Activated naive CD8-positive, alpha-beta T cell treated with anti-CD3 and anti-CD28 coated beads for 36 hours (primary cell): ENCODE results near the gene C20orf202. TPM values are rescaled to one million over a fixed set of nuclear protein-coding genes. Genes with fewer than 3 reads are reported as not detected.
"Not testable (repeated sequence)": the region's sequence is repeated elsewhere in the genome, so short reads cannot be mapped to it uniquely, and the experiment has no call there.

Source experiments
- DNase-seq: peaks from one replicate; pipeline ENCODE4 v3.0.0; 2021
- H3K27ac Mint-ChIP-seq: one replicate; pipeline ENCODE4 v1.8.0; 2022; ENCODE audit warnings: mild to moderate bottlenecking, moderate library complexity, mixed read lengths
- H3K27me3 Mint-ChIP-seq: one replicate; pipeline ENCODE4 v1.8.0; 2022; ENCODE audit warnings: mild to moderate bottlenecking, mixed read lengths
- H3K36me3 Mint-ChIP-seq: one replicate; pipeline ENCODE4 v1.8.0; 2021; ENCODE audit warnings: mild to moderate bottlenecking, mixed read lengths
- H3K4me1 Mint-ChIP-seq: one replicate; pipeline ENCODE4 v1.8.0; 2021; ENCODE audit warnings: mixed read lengths
- H3K4me3 Mint-ChIP-seq: one replicate; pipeline ENCODE4 v1.8.0; 2022; ENCODE audit warnings: mild to moderate bottlenecking, moderate library complexity, mixed read lengths
- H3K9me3 Mint-ChIP-seq: one replicate; pipeline ENCODE4 v1.8.0; 2022; ENCODE audit warnings: mixed read lengths
- total RNA-seq, 2 experiments: library from RNA; stranded (reverse); gene quantifications; one replicate each; pipeline ENCODE4 v1.2.3, GENCODE V29; 2021

C20orf202 gene
- total RNA-seq, 2 experiments from 2014 or later, result not detected

DNA sequence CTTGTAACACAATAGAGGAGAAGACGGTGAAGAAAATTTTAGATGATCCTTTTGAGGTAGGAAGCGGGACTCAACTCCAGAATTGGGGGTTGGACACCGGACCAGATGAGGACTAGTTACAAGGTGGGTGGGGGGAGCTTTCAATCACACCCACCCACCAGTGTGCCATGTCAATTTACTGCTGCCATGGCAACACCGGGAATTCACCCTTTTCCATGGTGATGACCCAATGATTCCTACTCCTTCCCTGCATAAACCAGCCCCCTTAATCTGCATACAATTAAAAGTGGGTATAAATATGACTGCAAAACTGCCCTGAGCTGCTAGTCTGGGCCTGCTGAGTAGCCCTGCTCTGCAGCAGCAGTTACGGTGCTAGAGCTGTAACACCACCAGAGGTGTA is 37.3 kb downstream of the C20orf202 start:
- no peak overlapping the region for H3K4me3 Mint-ChIP-seq
- H3K27ac Mint-ChIP-seq, result no peak overlapping the region
- no peaks in the 10 kb centered on the region for H3K36me3 Mint-ChIP-seq

DNA sequence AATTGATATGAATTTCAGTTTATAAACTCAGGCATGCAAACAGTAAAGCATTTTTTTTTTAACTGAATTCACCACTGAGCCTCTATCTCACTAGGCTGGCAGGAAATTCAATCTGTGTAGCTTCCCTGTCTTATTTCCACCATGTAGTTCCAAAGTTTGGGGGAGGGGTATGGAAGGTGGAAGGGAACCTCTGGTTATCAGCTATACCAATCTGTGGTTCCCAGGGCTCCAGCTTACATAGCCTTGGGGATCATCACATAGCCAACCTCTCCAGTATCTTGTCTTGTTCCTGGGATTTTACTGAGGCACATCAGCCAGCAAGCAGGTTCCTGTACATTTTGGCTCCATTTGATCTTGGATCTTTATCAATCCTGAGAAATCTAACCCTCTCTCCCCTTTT is 38.2 kb downstream of the C20orf202 start:
- no peaks in the 10 kb centered on the region for H3K9me3 Mint-ChIP-seq
- H3K27ac Mint-ChIP-seq, result no peak overlapping the region
- no peak overlapping the region for H3K4me3 Mint-ChIP-seq
- H3K4me1 Mint-ChIP-seq, result no peaks in the 10 kb centered on the region
- H3K36me3 Mint-ChIP-seq, result no peaks in the 10 kb centered on the region
- DNase-seq, result no peak
- H3K27me3 Mint-ChIP-seq, result no peaks in the 10 kb centered on the region

More for the DNA sequence above, 37.3 kb downstream of the C20orf202 start:
- Mint-ChIP-seq H3K9me3 (no peaks in the 10 kb centered on the region), H3K4me1 (no peaks in the 10 kb centered on the region), H3K27me3 (no peaks in the 10 kb centered on the region)
- DNase-seq, result no peak

DNA sequence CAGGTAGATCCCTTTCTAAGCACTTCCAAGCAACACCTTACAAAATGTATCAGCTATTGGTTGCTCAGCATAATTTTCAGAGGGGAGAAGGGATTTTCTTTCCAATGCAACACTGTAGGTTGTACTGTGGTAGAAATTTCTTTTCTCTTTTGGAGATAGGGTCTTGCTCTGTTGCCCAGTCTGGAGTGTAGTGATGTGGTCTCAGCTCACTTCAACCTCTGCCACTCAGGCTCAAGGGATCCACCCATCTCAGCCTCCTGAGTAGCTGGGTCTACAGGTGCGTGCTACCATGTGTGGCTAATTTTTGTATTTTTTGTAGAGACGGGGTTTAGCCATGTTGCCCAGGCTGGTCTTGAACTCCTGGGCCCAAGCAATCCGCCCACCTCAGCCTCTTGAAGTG is 38.8 kb downstream of the C20orf202 start:
- H3K36me3 Mint-ChIP-seq, result no peaks in the 10 kb centered on the region

DNA sequence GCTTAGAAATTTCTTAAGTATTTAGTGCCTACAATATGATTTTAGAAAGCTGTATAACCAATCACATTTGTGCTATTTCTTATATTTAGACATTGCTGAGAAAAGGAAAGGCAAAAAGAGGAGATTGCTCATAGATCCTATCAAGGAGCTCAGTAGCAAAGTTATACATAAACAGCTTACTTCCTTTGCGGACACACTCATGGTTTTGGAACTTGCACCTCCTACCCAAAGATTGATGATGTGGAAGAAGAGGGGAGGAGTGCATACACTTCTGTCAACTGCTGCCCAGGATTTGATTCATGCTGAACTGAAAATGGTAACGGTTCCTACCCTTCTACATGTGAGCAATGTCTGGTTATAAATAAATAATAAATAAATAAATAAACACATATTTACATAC is 39.3 kb downstream of the C20orf202 start:
- H3K36me3 Mint-ChIP-seq, result no peaks in the 10 kb centered on the region

More for the DNA sequence above, 38.8 kb downstream of the C20orf202 start:
- Mint-ChIP-seq H3K27ac (no peak overlapping the region), H3K4me3 (no peak overlapping the region), H3K4me1 (no peaks in the 10 kb centered on the region), H3K9me3 (no peaks in the 10 kb centered on the region), H3K27me3 (no peaks in the 10 kb centered on the region)
- no peak for DNase-seq

DNA sequence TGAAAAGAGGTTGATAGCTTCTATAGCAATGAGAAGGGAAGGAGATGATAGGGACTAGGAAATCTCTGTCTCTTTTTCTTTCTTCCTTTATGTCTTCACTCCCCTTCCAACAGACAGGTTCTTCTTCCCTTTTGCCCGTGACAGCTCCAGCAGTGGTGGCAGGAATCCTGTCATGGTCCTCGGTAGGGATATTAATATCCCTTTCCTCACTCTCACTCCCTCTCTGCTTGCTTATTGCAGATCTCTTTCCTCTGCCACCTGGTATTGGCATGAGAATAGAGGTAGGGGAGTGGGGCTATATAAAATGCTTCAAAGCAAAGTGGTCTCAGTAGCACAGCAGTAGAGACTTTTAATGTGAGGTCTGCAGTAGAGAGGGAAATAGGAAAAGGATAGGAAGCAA is 42.3 kb downstream of the C20orf202 start:
- H3K27me3 Mint-ChIP-seq, result no peaks in the 10 kb centered on the region
- H3K9me3 Mint-ChIP-seq, result peaks cover 1% of the 10 kb centered on the region
- H3K36me3 Mint-ChIP-seq, result no peaks in the 10 kb centered on the region
- H3K27ac Mint-ChIP-seq, result no peak overlapping the region
- no peak overlapping the region for H3K4me3 Mint-ChIP-seq
- peaks cover 6% of the 10 kb centered on the region for H3K4me1 Mint-ChIP-seq
- no peak for DNase-seq

More for the DNA sequence above, 39.3 kb downstream of the C20orf202 start:
- Mint-ChIP-seq H3K9me3 (no peaks in the 10 kb centered on the region), H3K4me1 (peaks cover 1% of the 10 kb centered on the region), H3K27me3 (no peaks in the 10 kb centered on the region), H3K27ac (no peak overlapping the region), H3K4me3 (no peak overlapping the region)
- no peak for DNase-seq

DNA sequence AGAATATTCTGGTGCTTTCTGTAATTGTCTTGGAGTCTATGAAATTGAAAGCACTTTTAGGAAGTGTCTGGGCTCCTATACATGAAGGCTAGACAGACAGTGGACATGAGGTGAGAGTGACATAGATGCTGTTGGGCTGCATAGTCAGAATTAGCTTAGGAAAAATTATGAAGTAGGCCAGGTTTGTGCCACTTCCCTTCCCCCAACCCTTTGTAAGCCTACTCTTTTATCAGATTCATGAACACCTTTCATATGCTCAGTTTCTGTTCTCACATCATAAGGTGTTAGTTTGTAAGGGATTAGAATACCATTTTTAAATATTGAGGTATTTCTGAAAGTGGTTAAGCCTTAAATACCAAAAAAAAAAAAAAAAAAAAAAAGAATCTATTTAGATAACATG is 44.4 kb downstream of the C20orf202 start:
- Mint-ChIP-seq H3K27me3 (no peaks in the 10 kb centered on the region), H3K27ac (no peak overlapping the region), H3K4me3 (no peak overlapping the region), H3K9me3 (peaks cover 5% of the 10 kb centered on the region), H3K4me1 (peaks cover 11% of the 10 kb centered on the region), H3K36me3 (peaks cover 3% of the 10 kb centered on the region)
- DNase-seq, result no peak

DNA sequence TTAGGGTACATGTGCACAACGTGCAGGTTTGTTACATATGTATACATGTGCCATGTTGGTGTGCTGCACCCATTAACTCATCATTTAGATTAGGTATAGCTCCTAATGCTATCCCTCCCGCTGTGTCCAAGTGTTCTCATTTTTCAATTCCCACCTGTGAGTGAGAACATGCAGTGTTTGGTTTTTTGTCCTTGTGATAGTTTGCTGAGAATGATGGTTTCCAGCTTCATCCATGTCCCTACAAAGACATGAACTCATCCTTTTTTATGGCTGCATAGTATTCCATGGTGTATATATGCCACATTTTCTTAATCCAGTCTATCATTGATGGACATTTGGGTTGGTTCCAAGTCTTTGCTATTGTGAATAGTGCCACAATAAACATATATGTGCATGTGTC is 47.0 kb downstream of the C20orf202 start:
- DNase-seq, H3K9me3 Mint-ChIP-seq: not testable (repeated sequence)

DNA sequence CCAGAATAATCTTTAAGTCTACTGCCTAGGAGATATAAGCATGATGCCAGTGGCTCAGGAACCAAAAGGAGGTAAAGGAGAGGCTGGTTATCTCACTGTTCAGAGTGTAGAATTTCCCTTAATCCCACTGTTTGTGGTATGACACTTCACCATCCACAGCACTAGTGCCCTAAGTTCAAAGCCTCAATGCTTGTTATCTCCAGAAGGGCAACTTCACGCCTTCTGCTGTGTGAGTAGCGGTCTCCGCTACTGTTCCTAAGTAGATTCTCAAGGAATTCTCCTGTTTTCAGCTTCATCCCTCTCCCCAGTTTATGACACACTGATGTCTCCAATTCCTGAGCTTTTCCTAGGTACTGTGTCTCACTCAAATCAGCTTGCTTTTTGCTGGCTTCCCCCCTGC is 49.2 kb downstream of the C20orf202 start:
- peaks cover 14% of the 10 kb centered on the region for H3K4me1 Mint-ChIP-seq
- no peak overlapping the region for H3K27ac Mint-ChIP-seq
- no peak overlapping the region for H3K4me3 Mint-ChIP-seq
- H3K9me3 Mint-ChIP-seq, result peaks cover 5% of the 10 kb centered on the region
- H3K36me3 Mint-ChIP-seq, result peaks cover 3% of the 10 kb centered on the region
- no peak for DNase-seq
- H3K27me3 Mint-ChIP-seq, result peaks cover 3% of the 10 kb centered on the region

More for the DNA sequence above, 47.0 kb downstream of the C20orf202 start:
- not testable (repeated sequence) for H3K36me3 Mint-ChIP-seq, H3K4me3 Mint-ChIP-seq, H3K27me3 Mint-ChIP-seq, H3K27ac Mint-ChIP-seq
- H3K4me1 Mint-ChIP-seq, result peaks cover 11% of the 10 kb centered on the region

DNA sequence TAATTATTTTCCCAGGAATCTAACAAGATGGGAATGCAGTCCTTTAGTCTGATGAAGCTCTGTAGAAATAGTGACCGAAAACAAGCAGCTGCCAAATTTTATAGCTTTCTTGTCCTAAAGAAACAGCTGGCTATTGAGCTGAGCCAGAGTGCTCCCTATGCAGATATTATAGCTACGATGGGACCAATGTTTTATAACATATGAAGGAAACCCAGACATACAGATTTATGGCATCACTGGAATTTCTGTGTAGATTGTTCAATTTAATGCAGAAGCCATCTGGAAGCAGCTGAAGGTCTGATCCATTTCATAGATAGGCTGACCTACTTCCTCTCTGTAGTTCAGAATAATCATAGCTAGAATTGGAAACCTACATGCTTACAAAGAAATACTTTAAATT is 51.0 kb downstream of the C20orf202 start:
- Mint-ChIP-seq H3K4me1 (peaks cover 8% of the 10 kb centered on the region), H3K36me3 (peaks cover 3% of the 10 kb centered on the region), H3K9me3 (peaks cover 5% of the 10 kb centered on the region), H3K27me3 (peaks cover 3% of the 10 kb centered on the region), H3K27ac (no peak overlapping the region), H3K4me3 (no peak overlapping the region)
- DNase-seq, result no peak

DNA sequence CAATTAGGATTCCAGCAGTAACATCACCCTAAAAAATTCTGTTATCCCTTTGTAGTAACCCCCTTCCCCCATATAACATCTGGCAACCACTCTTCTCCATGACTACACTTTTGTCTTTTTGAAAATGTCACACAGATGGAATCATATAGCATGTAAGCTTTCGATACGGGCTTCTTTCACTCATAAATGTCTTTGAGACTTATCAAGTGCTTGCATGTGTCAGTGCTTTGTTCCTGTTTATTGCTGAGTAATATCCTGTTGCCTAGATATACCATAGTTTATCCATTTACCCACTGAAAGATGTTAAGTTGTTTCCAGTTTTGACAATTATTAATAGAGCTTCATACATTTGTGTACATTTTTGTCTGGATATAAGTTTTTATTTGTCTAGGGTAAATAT is 52.4 kb downstream of the C20orf202 start:
- DNase-seq, result no peak
- Mint-ChIP-seq H3K4me3 (no peak overlapping the region), H3K9me3 (peaks cover 3% of the 10 kb centered on the region), H3K4me1 (peaks cover 8% of the 10 kb centered on the region), H3K36me3 (peaks cover 3% of the 10 kb centered on the region), H3K27me3 (peaks cover 3% of the 10 kb centered on the region), H3K27ac (no peak overlapping the region)

Other genes starting within 250 kb of the C20orf202 start
- not detected for gene RSPO4, start 201.1 kb upstream of the C20orf202 start, total RNA-seq
- gene PSMF1, start 84.9 kb upstream of the C20orf202 start, total RNA-seq, result 100 to 1,000 TPM; 180 to 192 TPM
- 1 to 10 TPM; 1.5 to 1.9 TPM for gene TMEM74B, start 18.5 kb upstream of the C20orf202 start, total RNA-seq
- gene RAD21L1, start 22.6 kb downstream of the C20orf202 start, total RNA-seq, result not detected
- 1 to 10 TPM; 3.2 to 3.6 TPM for gene SNPH, start 62.8 kb downstream of the C20orf202 start, total RNA-seq
- 1 to 10 TPM; 3.3 to 3.9 TPM for gene SDCBP2, start 125.7 kb downstream of the C20orf202 start, total RNA-seq
- 100 to 1,000 TPM; 315 to 324 TPM for gene FKBP1A, start 189.6 kb downstream of the C20orf202 start, total RNA-seq